Measurements from ENCODE around the gene NHSL1. TPM values are rescaled to one million over a fixed set of nuclear protein-coding genes. Genes with fewer than 3 reads are reported as not detected.
A peak's percentile ranks its signal among the peaks of the same experiment; 100 is the strongest.

Gene NHSL1
- total and polyA plus RNA-seq, 8 donors: 37.8 to 90.2 (median 76.8) TPM

DNA sequence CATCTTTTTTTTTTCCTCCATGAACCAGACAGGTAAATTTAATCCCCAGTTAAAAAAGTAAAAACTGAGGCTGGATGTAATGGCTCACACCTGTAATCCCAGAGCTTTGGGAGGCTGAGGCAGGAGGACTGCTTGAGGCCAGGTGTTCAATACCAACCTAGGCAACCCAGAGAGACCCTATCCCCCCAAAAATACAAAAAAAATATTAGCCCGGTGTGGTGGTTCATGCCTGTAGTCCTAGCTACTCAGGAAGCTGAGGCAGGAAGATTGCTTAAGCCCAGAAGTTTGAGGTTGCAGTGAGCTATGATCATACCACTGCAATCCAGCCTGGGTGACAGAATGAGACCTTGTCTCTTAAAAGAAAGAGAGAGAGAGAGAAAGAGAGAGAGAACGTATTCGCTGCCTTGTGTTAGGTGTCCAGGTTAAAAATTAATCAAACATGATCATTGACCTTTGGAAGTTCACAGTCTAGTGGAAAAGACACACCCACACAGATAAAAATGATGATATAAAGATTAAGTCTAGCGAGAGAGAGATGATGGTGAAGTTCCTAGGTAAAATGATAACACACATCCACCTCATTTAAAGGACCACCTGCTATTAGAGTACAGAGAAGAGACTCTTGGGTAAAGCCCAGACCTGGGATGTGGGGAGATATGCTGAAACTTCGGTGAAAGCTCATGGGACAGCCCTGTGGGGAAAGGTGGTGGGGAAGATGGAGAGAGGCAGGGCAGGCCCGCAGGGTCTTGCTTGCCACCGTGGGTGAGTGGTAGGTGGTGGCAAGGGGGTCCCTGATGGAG, 4.8 kb upstream of the NHSL1 start:
- DNase-seq: no peak
- Histone ChIP-seq H3K27me3 (no peaks in the 10 kb centered on the region), H3K4me1 (peaks cover 8 to 16% of the 10 kb centered on the region in 2 donors), H3K9me3 (no peaks in the 10 kb centered on the region), H3K36me3 (no peaks in the 10 kb centered on the region), H3K4me3 (no peak overlapping the region), H3K27ac (no peak overlapping the region)
- intact Hi-C loops (cut with DNase I): no loop called here
- ATAC-seq: no peak
- TF ChIP-seq, protein P1, sequence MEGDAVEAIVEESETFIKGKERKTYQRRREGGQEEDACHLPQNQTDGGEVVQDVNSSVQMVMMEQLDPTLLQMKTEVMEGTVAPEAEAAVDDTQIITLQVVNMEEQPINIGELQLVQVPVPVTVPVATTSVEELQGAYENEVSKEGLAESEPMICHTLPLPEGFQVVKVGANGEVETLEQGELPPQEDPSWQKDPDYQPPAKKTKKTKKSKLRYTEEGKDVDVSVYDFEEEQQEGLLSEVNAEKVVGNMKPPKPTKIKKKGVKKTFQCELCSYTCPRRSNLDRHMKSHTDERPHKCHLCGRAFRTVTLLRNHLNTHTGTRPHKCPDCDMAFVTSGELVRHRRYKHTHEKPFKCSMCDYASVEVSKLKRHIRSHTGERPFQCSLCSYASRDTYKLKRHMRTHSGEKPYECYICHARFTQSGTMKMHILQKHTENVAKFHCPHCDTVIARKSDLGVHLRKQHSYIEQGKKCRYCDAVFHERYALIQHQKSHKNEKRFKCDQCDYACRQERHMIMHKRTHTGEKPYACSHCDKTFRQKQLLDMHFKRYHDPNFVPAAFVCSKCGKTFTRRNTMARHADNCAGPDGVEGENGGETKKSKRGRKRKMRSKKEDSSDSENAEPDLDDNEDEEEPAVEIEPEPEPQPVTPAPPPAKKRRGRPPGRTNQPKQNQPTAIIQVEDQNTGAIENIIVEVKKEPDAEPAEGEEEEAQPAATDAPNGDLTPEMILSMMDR (IDR thresholded peaks at IDR 0.05): no peak

DNA sequence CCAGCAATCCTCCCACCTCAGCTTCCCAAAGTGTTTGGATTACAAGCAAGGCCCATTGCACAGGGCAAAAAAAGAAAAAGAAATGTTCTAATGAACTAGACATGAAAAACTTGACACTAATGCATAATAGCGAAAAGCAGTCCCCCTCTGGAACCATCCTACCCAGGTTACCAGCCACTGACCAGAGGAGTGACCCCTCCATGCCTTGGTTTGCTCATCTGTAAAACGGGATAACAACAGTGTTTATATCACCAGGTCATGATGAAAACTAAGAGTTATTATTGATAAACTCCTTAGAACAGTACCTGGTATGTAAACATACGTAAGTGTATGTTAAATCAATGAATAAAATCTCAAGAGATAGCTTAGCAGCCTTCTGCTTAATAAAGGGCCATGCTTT, 3.3 kb upstream of the NHSL1 start:
- peaks cover 8 to 17% of the 10 kb centered on the region in 2 donors for H3K4me1 ChIP-seq
- no peaks in the 10 kb centered on the region for H3K36me3 ChIP-seq
- DNase-seq (no peak), ATAC-seq (no peak)
- TF ChIP-seq, protein P1 (IDR thresholded peaks at IDR 0.05): no peak
- intact Hi-C loops (cut with DNase I): no loop called here
- no peaks in the 10 kb centered on the region for H3K27me3 ChIP-seq
- H3K9me3 ChIP-seq: no peaks in the 10 kb centered on the region
- H3K4me3 ChIP-seq: no peak overlapping the region
- H3K27ac ChIP-seq: no peak overlapping the region

DNA sequence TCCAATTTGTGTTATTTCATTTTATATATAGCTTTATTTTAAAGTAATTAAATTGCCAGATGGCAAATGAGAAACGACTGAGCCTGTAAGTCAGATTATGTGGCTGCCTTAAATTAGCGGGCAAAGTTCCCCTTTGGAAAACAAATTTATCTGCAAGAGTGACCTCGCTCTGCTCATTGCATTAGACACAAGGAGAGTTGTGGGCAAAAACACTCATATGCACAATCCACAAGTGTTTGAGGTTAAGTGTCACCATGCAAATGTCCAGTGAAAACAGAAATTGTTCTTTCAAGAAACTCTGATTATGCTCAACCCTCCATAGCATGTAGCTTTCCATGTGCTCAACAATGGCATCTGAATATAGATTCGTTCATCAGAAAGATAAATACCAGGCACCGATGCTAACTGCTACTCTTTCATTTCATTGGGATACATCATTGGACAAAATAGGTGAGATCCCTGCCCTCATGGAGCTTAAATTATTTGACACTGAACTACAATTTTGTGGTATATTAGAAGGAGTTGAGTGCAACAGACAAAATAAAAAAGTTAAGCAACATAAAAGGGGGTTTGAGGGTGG, 1.7 kb upstream of the NHSL1 start:
- Histone ChIP-seq H3K36me3 (no peaks in the 10 kb centered on the region), H3K4me3 (no peak overlapping the region), H3K27me3 (no peaks in the 10 kb centered on the region), H3K4me1 (peaks cover 8 to 17% of the 10 kb centered on the region in 2 donors), H3K9me3 (no peaks in the 10 kb centered on the region), H3K27ac (no peak overlapping the region)
- TF ChIP-seq, protein P1 (IDR thresholded peaks at IDR 0.05): no peak
- no peak for ATAC-seq
- intact Hi-C loops (cut with DNase I): no loop called here
- no peak for DNase-seq

DNA sequence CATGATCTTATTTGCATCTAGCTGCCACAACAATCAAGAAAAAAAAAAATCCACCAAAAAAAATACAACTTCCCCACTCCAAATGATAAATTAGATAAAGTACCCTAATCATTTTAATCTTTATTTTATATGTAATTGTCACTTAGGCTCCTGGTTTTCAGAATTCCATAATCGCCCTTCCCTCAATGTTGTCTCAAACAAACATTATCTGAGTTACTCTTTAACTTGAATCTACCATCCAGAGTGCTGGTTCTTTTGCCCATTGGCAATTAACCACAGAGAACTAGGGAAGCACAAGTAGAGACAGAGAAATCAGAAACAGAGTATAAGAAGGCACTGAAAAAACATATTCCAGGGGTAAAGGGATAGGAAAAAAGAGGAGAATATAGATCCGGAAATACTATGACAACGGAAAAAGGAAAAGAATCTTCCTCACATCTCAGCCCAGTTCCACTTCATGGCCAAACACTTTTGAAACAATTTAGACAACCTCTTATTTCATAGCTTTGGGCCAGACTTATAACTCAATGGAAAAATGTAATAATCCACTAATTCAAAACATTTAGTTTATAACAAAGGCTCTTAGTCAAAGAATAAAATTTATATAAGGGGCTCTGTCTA, 861 bp upstream of the NHSL1 start:
- no peak overlapping the region for H3K4me3 ChIP-seq
- H3K36me3 ChIP-seq: peaks cover 0 to 3% of the 10 kb centered on the region in 2 donors
- peaks cover 8 to 17% of the 10 kb centered on the region in 2 donors for H3K4me1 ChIP-seq
- peak; percentile 16 for ATAC-seq
- intact Hi-C loops (cut with DNase I): no loop called here
- DNase-seq: no peak
- H3K9me3 ChIP-seq: no peaks in the 10 kb centered on the region
- H3K27ac ChIP-seq: no peak overlapping the region
- no peaks in the 10 kb centered on the region for H3K27me3 ChIP-seq
- TF ChIP-seq, protein P1 (IDR thresholded peaks at IDR 0.05): no peak
